Measurements from ENCODE around the gene LNX2. TPM values are rescaled to one million over a fixed set of nuclear protein-coding genes. Genes with fewer than 3 reads are reported as not detected.

Gene LNX2
- total RNA-seq, 6 experiments from 2014 or later = 9.5 to 28.3 (median 19.6) TPM

- H3K27me3 ChIP-seq = no peaks in the 10 kb centered on the region
- H3K36me3 ChIP-seq = no peaks in the 10 kb centered on the region
- DNase-seq (no peak), ATAC-seq (no peak)
- peaks cover 0 to 8% (median 0%) of the 10 kb centered on the region in 4 donors for H3K4me1 ChIP-seq
- no peak for TF ChIP-seq CTCF (IDR thresholded peaks at IDR 0.05)
- no peak for TF ChIP-seq POLR2A (IDR thresholded peaks at IDR 0.05)
- H3K4me3 ChIP-seq = no peak overlapping the region
- H3K9me3 ChIP-seq = no peaks in the 10 kb centered on the region
- intact Hi-C loops (cut with DNase I) = no loop called here
- H3K27ac ChIP-seq = no peak overlapping the region
- WGBS (ENCODE audit: insufficient coverage, low coverage, low lambda C conversion rate, missing lambda C conversion rate) = no CpG with 5 or more reads among the region's 6 CpGs
Measured at GRCh38 chr13:27528908-27529307, 91.4 kb downstream of the LNX2 start.

- Histone ChIP-seq H3K4me1 (no peaks in the 10 kb centered on the region), H3K27ac (no peak overlapping the region), H3K9me3 (no peaks in the 10 kb centered on the region), H3K36me3 (no peaks in the 10 kb centered on the region), H3K4me3 (no peak overlapping the region), H3K27me3 (no peaks in the 10 kb centered on the region)
- DNase-seq (no peak), ATAC-seq (no peak)
- no peak for TF ChIP-seq CTCF (IDR thresholded peaks at IDR 0.05)
- TF ChIP-seq POLR2A (IDR thresholded peaks at IDR 0.05) = no peak
- intact Hi-C loops (cut with DNase I) = no loop called here
- 60% methylated on average over 3 of the region's 3 CpGs for WGBS (ENCODE audit: insufficient coverage, low coverage, low lambda C conversion rate, missing lambda C conversion rate)
Measured at GRCh38 chr13:27526516-27526915, 93.8 kb downstream of the LNX2 start.

- Histone ChIP-seq H3K9me3 (no peaks in the 10 kb centered on the region), H3K27me3 (no peaks in the 10 kb centered on the region), H3K36me3 (no peaks in the 10 kb centered on the region), H3K4me3 (no peak overlapping the region), H3K4me1 (no peaks in the 10 kb centered on the region), H3K27ac (no peak overlapping the region)
- 60% methylated on average over 5 of the region's 14 CpGs for WGBS (ENCODE audit: insufficient coverage, low coverage, low lambda C conversion rate, missing lambda C conversion rate)
- ATAC-seq (no peak), DNase-seq (no peak)
- no peak for TF ChIP-seq CTCF (IDR thresholded peaks at IDR 0.05)
- TF ChIP-seq POLR2A (IDR thresholded peaks at IDR 0.05) = no peak
- intact Hi-C loops (cut with DNase I) = no loop called here
Measured at GRCh38 chr13:27524981-27525975, 95.1 kb downstream of the LNX2 start.

- intact Hi-C loops (cut with DNase I) = no loop called here
- H3K36me3 ChIP-seq = no peaks in the 10 kb centered on the region
- DNase-seq = no peak
- 65% methylated on average over 4 of the region's 4 CpGs for WGBS (ENCODE audit: insufficient coverage, low coverage, low lambda C conversion rate, missing lambda C conversion rate)
- H3K4me3 ChIP-seq = no peak overlapping the region
- no peaks in the 10 kb centered on the region for H3K9me3 ChIP-seq
- H3K27ac ChIP-seq = no peak overlapping the region
- H3K27me3 ChIP-seq = no peaks in the 10 kb centered on the region
- peak in 1 of 4 donors; percentile 13 for ATAC-seq
- TF ChIP-seq POLR2A (IDR thresholded peaks at IDR 0.05) (no peak), CTCF (IDR thresholded peaks at IDR 0.05) (no peak)
- H3K4me1 ChIP-seq = no peaks in the 10 kb centered on the region
Measured at GRCh38 chr13:27523346-27524073, 96.8 kb downstream of the LNX2 start.
